Peyer's patch (tissue), 4 donors: ENCODE results near the gene HK3. TPM values are rescaled to one million over a fixed set of nuclear protein-coding genes. Genes with fewer than 3 reads are reported as not detected.

Experiments used
- DNase-seq, 3 donors: peaks; one replicate each; pipeline ENCODE4 v3.0.0-alpha.2; 2017 to 2019
- H3K27ac ChIP-seq, 4 donors: fragments of 200-600 bp; sonication (generic); one replicate each; pipeline ENCODE4 v1.5.1; 2016 to 2019
- H3K27me3 ChIP-seq, 2 donors: fragments of 200-600 bp; sonication (generic); one replicate each; pipeline ENCODE4 v1.5.1; 2019
- H3K36me3 ChIP-seq, 3 donors: fragments of 200-600 bp; sonication (generic); one replicate each; pipeline ENCODE4 v1.5.1; 2016 to 2019
- H3K4me1 ChIP-seq, 4 donors: fragments of 200-600 bp; sonication (generic); one replicate each; pipeline ENCODE4 v1.5.1; 2016 to 2019
- H3K4me3 ChIP-seq, 4 donors: fragments of 200-600 bp; sonication (generic); 1 replicate in 3 of 4; 2 replicates in 1 of 4; pipeline ENCODE4 v1.5.1; 2016 to 2019; ENCODE audit warnings: mild to moderate bottlenecking in 1 of 4
- H3K9me3 ChIP-seq, 4 donors: fragments of 200-600 bp; sonication (generic); one replicate each; pipeline ENCODE4 v1.5.1; 2016 to 2019; ENCODE audit warnings: mild to moderate bottlenecking in 1 of 4
- POLR2A ChIP-seq, 2 donors: fragments of 450-650 bp; IDR thresholded peaks; one replicate each; pipeline ENCODE4 v1.5.1; 2017; ENCODE audit warnings: antibody characterized with exemption in 2 of 2, mild to moderate bottlenecking in 2 of 2, moderate library complexity in 2 of 2
- total RNA-seq, 4 donors: library from RNA; depleted of rRNA; stranded (reverse); fragments of >200 nt; gene quantifications; one replicate each; pipeline ENCODE4 v1.1.0, GENCODE V29; 2016
- TF ChIP-seq, protein P1 (sequence below), 6 experiments: fragments of 450-650 bp in 4 of 6; fragments of 200-600 bp in 2 of 6; sonication (generic) in 1 of 6; IDR thresholded peaks; one replicate each; pipeline ENCODE4 v1.5.1; 2017 to 2019; ENCODE audit warnings: antibody characterized with exemption in 6 of 6, mild to moderate bottlenecking in 3 of 6, moderate library complexity in 1 of 6

The HK3 gene
- total RNA-seq, 4 donors from 2014 or later = 1.6 to 7.4 (median 3.6) TPM

DNA sequence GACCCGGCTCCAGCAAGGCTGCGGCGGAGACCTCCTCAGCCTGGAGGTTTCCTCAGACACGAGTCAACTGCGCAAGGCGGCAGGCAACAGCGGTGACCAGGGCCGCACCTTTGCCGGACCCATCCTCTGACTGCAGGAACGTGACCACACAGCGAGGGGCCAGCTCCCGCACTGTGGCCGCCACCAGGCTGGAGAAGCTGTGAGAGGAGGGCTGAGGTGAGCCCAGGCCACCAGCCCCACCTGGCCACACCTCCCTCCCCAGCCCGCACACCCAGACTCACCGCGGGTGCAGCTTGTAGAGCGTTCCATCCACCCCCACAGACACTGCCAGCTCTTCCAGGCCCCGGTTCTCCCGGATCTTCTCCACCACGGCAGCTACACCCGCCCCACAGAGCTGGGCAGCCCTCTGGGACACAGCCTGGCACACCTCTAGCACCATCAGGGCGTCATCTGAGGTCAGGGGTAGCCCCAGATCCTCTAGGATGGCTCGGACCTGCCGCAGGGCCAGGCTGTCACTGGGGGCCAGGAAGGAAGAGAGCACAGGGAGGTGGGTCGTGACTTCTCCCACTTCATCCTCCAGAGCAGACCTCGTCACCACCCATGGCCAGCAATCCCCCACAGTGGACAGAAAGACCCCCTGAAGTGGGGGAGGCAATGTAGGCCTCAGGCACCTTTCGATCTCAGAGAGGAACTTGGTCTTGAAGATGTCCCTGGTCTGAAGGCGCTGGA lies 18.0 kb downstream of the HK3 start:
- Histone ChIP-seq H3K36me3 (no peaks in the 10 kb centered on the region), H3K27me3 (no peaks in the 10 kb centered on the region), H3K9me3 (no peaks in the 10 kb centered on the region), H3K4me1 (no peaks in the 10 kb centered on the region), H3K4me3 (no peak overlapping the region), H3K27ac (no peak overlapping the region)
- no peak for DNase-seq
- TF ChIP-seq, protein P1, sequence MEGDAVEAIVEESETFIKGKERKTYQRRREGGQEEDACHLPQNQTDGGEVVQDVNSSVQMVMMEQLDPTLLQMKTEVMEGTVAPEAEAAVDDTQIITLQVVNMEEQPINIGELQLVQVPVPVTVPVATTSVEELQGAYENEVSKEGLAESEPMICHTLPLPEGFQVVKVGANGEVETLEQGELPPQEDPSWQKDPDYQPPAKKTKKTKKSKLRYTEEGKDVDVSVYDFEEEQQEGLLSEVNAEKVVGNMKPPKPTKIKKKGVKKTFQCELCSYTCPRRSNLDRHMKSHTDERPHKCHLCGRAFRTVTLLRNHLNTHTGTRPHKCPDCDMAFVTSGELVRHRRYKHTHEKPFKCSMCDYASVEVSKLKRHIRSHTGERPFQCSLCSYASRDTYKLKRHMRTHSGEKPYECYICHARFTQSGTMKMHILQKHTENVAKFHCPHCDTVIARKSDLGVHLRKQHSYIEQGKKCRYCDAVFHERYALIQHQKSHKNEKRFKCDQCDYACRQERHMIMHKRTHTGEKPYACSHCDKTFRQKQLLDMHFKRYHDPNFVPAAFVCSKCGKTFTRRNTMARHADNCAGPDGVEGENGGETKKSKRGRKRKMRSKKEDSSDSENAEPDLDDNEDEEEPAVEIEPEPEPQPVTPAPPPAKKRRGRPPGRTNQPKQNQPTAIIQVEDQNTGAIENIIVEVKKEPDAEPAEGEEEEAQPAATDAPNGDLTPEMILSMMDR (IDR thresholded peaks at IDR 0.05) = no peak
- no peak for TF ChIP-seq POLR2A (IDR thresholded peaks at IDR 0.05)

DNA sequence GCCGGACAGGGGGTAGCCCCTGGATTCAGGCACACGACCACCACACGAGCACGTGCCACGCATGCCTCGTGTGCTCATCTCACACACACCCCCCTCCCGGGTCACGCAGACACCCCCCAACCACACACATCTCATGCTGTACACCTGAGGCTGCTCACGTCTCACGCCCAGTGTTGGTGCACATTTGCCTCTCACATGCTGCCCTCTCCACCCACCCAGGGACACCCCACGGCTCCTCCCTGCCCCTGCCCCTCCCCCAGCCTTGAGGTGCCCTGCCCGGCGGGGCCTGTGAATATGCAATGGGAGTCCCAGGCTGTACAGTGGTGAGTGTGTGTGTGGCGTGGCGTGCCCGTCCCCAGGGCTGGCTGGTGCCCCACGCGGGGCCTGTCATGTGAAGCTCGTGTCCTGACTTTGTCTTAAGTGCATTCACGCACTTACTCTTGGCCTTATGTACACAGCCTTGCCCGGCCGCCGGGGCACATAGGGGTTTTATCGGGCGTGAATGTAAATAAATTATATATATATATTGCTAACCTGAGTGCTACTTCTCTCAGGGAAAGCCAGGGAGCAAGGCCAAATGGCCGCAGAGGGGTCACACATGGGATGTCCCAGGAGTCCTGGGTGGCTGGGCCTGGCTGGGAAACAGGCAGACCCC lies 18.7 kb downstream of the HK3 start:
- Histone ChIP-seq H3K4me1 (no peaks in the 10 kb centered on the region), H3K27ac (no peak overlapping the region), H3K4me3 (no peak overlapping the region), H3K36me3 (no peaks in the 10 kb centered on the region), H3K27me3 (no peaks in the 10 kb centered on the region), H3K9me3 (no peaks in the 10 kb centered on the region)
- TF ChIP-seq POLR2A (IDR thresholded peaks at IDR 0.05) = no peak
- TF ChIP-seq, protein P1 (IDR thresholded peaks at IDR 0.05) = no peak
- no peak for DNase-seq

DNA sequence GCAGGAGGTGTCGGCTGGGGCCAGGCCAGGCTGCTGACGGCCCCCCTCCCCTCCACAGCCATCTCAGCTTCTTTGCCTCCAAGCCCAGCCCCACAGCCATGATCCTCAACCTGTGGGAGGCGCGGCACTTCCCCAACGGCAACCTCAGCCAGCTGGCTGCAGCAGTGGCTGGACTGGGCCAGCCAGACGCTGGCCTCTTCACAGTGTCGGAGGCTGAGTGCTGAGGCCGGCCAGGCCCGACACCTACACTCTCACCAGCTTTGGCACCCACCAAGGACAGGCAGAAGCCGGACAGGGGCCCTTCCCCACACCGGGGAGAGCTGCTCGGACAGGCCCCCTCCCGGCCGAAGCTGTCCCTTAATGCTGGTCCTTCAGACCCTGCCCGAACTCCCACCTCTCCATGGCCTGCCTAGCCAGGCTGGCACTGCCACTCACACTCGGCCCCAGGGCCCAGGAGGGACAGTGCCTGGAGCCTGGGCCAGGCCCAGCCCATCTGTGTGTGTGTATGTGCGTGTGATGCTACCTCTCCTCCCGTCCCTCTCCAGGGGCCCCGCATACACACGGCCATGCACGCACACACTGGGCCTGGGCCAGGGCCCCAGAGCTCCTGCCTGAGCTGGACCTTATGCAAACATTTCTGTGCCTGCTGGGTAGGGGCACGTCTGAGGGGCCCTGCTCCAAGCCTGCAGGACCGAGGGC lies 19.3 kb downstream of the HK3 start:
- H3K4me3 ChIP-seq = no peak overlapping the region
- no peak overlapping the region for H3K27ac ChIP-seq
- H3K4me1 ChIP-seq = no peaks in the 10 kb centered on the region
- no peaks in the 10 kb centered on the region for H3K27me3 ChIP-seq
- TF ChIP-seq, protein P1 (IDR thresholded peaks at IDR 0.05) = no peak
- TF ChIP-seq POLR2A (IDR thresholded peaks at IDR 0.05) = no peak
- H3K9me3 ChIP-seq = no peaks in the 10 kb centered on the region
- no peaks in the 10 kb centered on the region for H3K36me3 ChIP-seq
- DNase-seq = no peak

DNA sequence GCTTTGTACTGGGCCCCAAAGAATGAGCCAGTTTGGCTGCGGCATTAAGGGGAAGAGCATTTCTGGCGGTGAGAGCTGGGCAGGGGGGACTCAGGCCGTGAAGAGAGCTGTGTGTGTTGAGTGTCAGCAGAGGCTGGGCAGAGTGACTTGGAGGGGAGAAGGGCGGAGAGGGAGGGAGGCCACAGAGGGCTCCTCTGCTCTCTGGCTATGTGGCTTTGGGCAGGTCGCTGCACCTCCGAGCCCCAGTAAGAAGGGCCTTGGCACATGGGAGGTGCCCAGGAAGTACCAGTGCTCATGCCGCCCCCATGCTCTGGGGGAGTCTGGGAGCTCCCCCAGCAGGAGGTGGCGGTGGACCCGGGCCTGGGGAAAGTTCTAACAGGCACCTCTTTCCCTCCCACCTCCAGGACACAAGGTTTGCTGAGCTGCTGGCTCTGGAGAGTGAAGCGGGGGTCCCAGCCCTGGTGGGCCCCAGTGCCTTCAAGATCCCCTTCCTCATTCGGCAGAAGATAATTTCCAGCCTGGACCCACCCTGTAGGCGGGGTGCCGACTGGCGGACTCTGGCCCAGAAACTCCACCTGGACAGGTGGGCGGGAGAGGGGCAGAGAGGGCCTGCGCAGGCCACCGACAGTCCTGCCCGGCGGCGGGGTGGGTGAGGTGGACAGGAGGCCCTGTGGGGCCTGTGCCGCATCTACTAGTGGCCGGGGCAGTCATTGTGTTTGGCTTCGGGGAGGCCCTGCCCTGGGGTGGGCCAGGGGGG lies 20.1 kb downstream of the HK3 start:
- no peaks in the 10 kb centered on the region for H3K36me3 ChIP-seq
- H3K4me3 ChIP-seq = no peak overlapping the region
- no peaks in the 10 kb centered on the region for H3K9me3 ChIP-seq
- H3K27me3 ChIP-seq = no peaks in the 10 kb centered on the region
- H3K27ac ChIP-seq = no peak overlapping the region
- no peak for DNase-seq
- TF ChIP-seq, protein P1 (IDR thresholded peaks at IDR 0.05) = no peak
- no peak for TF ChIP-seq POLR2A (IDR thresholded peaks at IDR 0.05)
- no peaks in the 10 kb centered on the region for H3K4me1 ChIP-seq

DNA sequence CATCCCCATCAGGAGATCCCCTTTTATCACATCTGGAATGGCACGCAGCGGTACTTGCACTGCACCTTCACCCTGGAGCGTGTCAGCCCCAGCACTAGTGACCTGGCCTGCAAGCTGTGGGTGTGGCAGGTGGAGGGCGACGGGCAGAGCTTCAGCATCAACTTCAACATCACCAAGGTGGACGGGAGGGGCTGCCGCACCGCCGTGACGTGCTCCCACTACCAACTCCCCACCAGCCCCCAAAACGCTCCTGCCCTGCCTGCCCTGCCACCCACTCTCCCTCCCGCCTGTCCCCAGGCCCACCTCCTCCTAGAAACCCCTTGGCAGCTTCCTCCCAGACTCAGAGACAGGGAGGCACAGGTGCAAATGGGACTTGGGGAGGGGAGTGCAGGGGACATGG lies 20.7 kb downstream of the HK3 start:
- Histone ChIP-seq H3K9me3 (no peaks in the 10 kb centered on the region), H3K4me3 (no peak overlapping the region), H3K27ac (no peak overlapping the region), H3K36me3 (no peaks in the 10 kb centered on the region), H3K27me3 (no peaks in the 10 kb centered on the region), H3K4me1 (no peaks in the 10 kb centered on the region)
- DNase-seq = no peak
- TF ChIP-seq, protein P1 (IDR thresholded peaks at IDR 0.05) = no peak
- no peak for TF ChIP-seq POLR2A (IDR thresholded peaks at IDR 0.05)
